Activated T-helper 1 cell treated with anti-CD3 and anti-CD28 coated beads, Interleukin-12 subunit alpha, Interleukin-12 subunit beta, Interleukin-2, Interleukin-4 antibody, amounts not matched to agents 30 ng/mL and 10 ng/mL and 1 ng/mL, durations not matched to agents 14 hours and 24 hours and 36 hours (primary cell): ENCODE measurements around the gene RERG. TPM values are rescaled to one million over a fixed set of nuclear protein-coding genes. Genes with fewer than 3 reads are reported as not detected.
"Not testable (repeated sequence)": the region's sequence is repeated elsewhere in the genome, so short reads cannot be mapped to it uniquely, and the experiment has no call there.

Experiments
- DNase-seq: peaks from one replicate; pipeline ENCODE4 v3.0.0; 2021; ENCODE audit warnings: low spot score
- H3K27ac Mint-ChIP-seq: one replicate; pipeline ENCODE4 v1.8.0; 2021; ENCODE audit warnings: mild to moderate bottlenecking, mixed read lengths
- H3K27me3 Mint-ChIP-seq: one replicate; pipeline ENCODE4 v1.8.0; 2022; ENCODE audit warnings: mild to moderate bottlenecking, moderate library complexity, mixed read lengths; ENCODE audit not compliant: insufficient read depth
- H3K36me3 Mint-ChIP-seq: one replicate; pipeline ENCODE4 v1.8.0; 2021; ENCODE audit warnings: low read depth, mixed read lengths
- H3K4me1 Mint-ChIP-seq: one replicate; pipeline ENCODE4 v1.8.0; 2021; ENCODE audit warnings: low read depth, mixed read lengths
- H3K4me3 Mint-ChIP-seq: one replicate; pipeline ENCODE4 v1.8.0; 2021; ENCODE audit warnings: mild to moderate bottlenecking, moderate library complexity, mixed read lengths
- H3K9me3 Mint-ChIP-seq: one replicate; pipeline ENCODE4 v1.8.0; 2021; ENCODE audit warnings: mixed read lengths
- intact Hi-C: fragments of 100-400 bp; cut with micrococcal nuclease; formaldehyde crosslinking; loops from one replicate; pipeline ENCODE4 v1.15.1; 2024
- total RNA-seq: library from RNA; stranded (reverse); gene quantifications from 2 replicates; pipeline ENCODE4 v1.2.3, GENCODE V29; 2022

Gene RERG
- total RNA-seq, 1 donor from 2014 or later = not detected

DNA sequence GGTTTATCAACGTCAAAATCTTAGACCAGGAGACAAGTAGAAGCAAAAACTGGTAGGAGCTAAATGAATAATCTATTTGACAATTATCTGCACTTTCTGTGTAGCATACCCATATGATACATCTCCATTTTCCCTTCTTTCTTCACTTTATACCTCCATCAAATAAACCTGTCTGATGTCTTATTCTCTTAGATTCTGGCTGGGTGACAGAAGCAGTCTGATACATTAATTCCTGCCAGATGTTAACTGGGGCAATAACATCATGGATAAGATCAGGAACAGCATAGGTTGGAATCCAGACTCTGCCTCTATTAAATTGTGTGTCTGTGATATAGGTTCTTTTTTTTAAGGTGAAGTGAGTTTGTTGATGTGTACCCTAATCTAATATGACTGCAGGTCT is 11.7 kb upstream of the RERG start:
- H3K27ac Mint-ChIP-seq = no peak overlapping the region
- intact Hi-C loops = no loop called here
- H3K4me1 Mint-ChIP-seq = no peaks in the 10 kb centered on the region
- peaks cover 21% of the 10 kb centered on the region for H3K27me3 Mint-ChIP-seq
- DNase-seq = no peak
- H3K9me3 Mint-ChIP-seq = no peaks in the 10 kb centered on the region
- no peaks in the 10 kb centered on the region for H3K36me3 Mint-ChIP-seq
- no peak overlapping the region for H3K4me3 Mint-ChIP-seq

DNA sequence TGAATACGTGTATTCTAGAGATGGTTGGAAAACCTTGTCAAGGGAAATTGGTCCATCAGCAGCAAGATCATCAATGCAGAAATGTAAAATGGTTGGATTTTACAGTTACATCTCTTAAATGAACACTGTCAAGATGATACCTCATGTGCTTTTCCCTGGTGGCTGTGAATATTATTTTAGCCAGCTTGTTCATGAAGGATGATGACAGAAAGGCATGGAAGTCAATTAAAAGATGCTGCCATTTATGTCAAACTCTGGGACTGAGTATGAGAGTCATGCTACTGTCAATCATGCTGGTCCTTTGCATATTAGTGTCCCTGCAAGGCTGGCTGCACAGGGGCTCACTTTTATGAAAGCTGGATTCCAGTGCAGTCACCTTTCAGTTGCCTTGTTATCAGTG is 10.3 kb upstream of the RERG start:
- H3K27ac Mint-ChIP-seq = no peak overlapping the region
- no peaks in the 10 kb centered on the region for H3K36me3 Mint-ChIP-seq
- DNase-seq = no peak
- H3K9me3 Mint-ChIP-seq = no peaks in the 10 kb centered on the region
- H3K27me3 Mint-ChIP-seq = peaks cover 25% of the 10 kb centered on the region
- H3K4me1 Mint-ChIP-seq = no peaks in the 10 kb centered on the region
- intact Hi-C loops = no loop called here
- no peak overlapping the region for H3K4me3 Mint-ChIP-seq

DNA sequence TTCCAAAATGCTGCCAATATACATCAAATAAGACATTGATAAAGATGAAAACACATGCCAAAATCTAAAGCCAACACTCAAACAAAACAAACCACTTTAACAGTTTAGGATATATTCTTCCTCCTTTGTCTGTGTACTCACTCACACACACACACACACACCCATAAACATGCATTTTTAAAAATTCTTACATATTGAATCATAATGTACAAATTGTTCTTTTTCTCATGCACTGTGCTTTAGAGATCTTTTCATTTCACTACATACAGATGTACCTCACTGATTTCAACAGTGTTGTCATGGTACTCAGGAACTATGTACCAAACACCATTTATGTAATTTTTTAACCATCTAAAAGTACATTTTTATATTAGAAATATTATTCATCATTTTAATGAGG is 9.5 kb upstream of the RERG start:
- H3K9me3 Mint-ChIP-seq = no peaks in the 10 kb centered on the region
- H3K36me3 Mint-ChIP-seq = no peaks in the 10 kb centered on the region
- H3K4me3 Mint-ChIP-seq = no peak overlapping the region
- no peaks in the 10 kb centered on the region for H3K4me1 Mint-ChIP-seq
- DNase-seq = no peak
- intact Hi-C loops = no loop called here
- peaks cover 20% of the 10 kb centered on the region for H3K27me3 Mint-ChIP-seq
- H3K27ac Mint-ChIP-seq = no peak overlapping the region

DNA sequence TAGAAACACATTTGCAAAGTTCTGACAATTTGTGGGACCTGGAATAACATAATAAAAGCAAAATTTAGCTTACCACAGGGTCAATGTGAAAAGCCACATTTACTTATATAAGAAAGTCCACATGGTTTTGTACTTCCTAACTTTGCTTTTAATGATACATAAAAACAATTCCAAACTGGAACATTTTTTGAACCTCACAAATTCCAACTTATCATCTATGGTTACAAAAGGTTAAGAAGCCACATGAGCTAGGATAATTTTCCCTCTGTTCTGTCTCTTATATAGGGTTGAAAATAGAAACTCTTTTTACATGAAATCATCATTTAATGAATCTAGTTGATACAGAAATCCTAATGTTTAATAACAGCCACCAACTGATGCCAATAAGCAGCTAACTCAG is 8.9 kb upstream of the RERG start:
- no peak overlapping the region for H3K27ac Mint-ChIP-seq

GRCh38 chr12:15227004-15227679 is 5.9 kb upstream of the RERG start:
- no peak overlapping the region for H3K4me3 Mint-ChIP-seq
- H3K4me1 Mint-ChIP-seq = no peaks in the 10 kb centered on the region
- peaks cover 27% of the 10 kb centered on the region for H3K27me3 Mint-ChIP-seq
- DNase-seq = no peak
- H3K36me3 Mint-ChIP-seq = no peaks in the 10 kb centered on the region
- no peaks in the 10 kb centered on the region for H3K9me3 Mint-ChIP-seq
- H3K27ac Mint-ChIP-seq = no peak overlapping the region
- intact Hi-C loops = loop anchor here (1.0 kb wide), 2 partner anchors 42 to 357 kb away; no protein-coding TSS in a partner anchor

More for the DNA sequence above, 8.9 kb upstream of the RERG start:
- Mint-ChIP-seq H3K4me3 (no peak overlapping the region), H3K36me3 (no peaks in the 10 kb centered on the region), H3K27me3 (peaks cover 20% of the 10 kb centered on the region), H3K9me3 (no peaks in the 10 kb centered on the region), H3K4me1 (no peaks in the 10 kb centered on the region)
- intact Hi-C loops = no loop called here
- no peak for DNase-seq

- H3K36me3 Mint-ChIP-seq, H3K4me1 Mint-ChIP-seq, intact Hi-C loops, H3K27ac Mint-ChIP-seq, H3K9me3 Mint-ChIP-seq, DNase-seq, H3K4me3 Mint-ChIP-seq: not testable (repeated sequence)
- peaks cover 26% of the 10 kb centered on the region for H3K27me3 Mint-ChIP-seq
These were observed 4.6 kb upstream of the RERG start for GRCh38 chr12:15225863-15226218.

- no peak for DNase-seq
- Mint-ChIP-seq H3K4me3 (no peak overlapping the region), H3K27ac (no peak overlapping the region), H3K36me3 (peaks cover 2% of the 10 kb centered on the region), H3K4me1 (no peaks in the 10 kb centered on the region), H3K9me3 (no peaks in the 10 kb centered on the region), H3K27me3 (peaks cover 30% of the 10 kb centered on the region)
- intact Hi-C loops = no loop called here
These were observed 4.1 kb upstream of the RERG start for GRCh38 chr12:15225136-15225862.

DNA sequence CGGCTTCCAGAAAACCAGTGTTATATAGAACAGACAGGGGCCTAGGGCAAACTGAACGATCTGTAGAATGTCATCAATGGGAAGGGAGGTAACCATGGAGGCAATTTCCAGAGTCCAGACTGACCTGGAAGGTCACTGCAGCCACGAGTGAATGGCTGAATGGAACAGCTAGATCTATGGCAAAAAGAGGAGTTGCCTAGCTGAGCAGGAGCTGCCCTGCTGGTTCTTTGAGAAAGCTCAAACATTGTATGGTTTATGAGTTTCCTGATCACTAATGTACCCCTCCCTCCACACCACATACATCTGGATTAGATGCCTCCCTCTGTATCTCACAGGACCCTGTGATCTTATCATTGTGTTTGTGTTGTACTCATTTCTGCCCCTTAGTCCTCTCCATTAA is 1.0 kb upstream of the RERG start:
- H3K4me3 Mint-ChIP-seq = no peak overlapping the region
- no peaks in the 10 kb centered on the region for H3K4me1 Mint-ChIP-seq
- no peaks in the 10 kb centered on the region for H3K9me3 Mint-ChIP-seq
- H3K27me3 Mint-ChIP-seq = peaks cover 35% of the 10 kb centered on the region
- H3K27ac Mint-ChIP-seq = no peak overlapping the region
- intact Hi-C loops = loop anchor here (5.0 kb wide), 1 partner anchor 590 kb away; no protein-coding TSS in a partner anchor
- peaks cover 2% of the 10 kb centered on the region for H3K36me3 Mint-ChIP-seq
- DNase-seq = no peak

- peaks cover 32% of the 10 kb centered on the region for H3K27me3 Mint-ChIP-seq
- H3K36me3 Mint-ChIP-seq = peaks cover 2% of the 10 kb centered on the region
- H3K4me3 Mint-ChIP-seq = no peak overlapping the region
- DNase-seq = no peak
- intact Hi-C loops = loop anchor here (2.0 to 5.0 kb wide), 2 partner anchors 418 to 588 kb away; partner anchors contain the start of genes C12orf60 and WBP11
- H3K4me1 Mint-ChIP-seq = no peaks in the 10 kb centered on the region
- no peak overlapping the region for H3K27ac Mint-ChIP-seq
- no peaks in the 10 kb centered on the region for H3K9me3 Mint-ChIP-seq
These were observed 766 bp downstream of the RERG start for GRCh38 chr12:15220451-15220850.

DNA sequence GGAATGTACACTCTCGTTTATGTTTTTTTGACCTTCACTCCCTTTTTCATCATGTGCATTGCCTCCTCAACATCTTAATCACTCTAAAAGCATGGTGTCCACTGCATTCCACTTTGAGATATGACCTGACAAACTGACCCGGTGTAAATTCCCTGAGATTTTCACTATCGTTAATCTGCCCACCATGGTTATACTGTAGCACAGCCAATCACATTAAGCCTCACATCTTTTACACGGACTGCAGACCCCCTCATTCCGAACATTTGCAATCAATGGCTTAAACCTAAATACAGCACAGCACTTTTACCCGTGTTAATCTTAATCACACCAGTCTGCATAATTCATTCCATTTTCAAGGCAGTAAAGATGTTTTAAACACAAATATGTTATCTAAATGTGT is 2.4 kb downstream of the RERG start:
- intact Hi-C loops = no loop called here
- no peak for DNase-seq
- H3K4me1 Mint-ChIP-seq = no peaks in the 10 kb centered on the region
- H3K9me3 Mint-ChIP-seq = no peaks in the 10 kb centered on the region
- H3K27me3 Mint-ChIP-seq = peaks cover 34% of the 10 kb centered on the region
- H3K27ac Mint-ChIP-seq = no peak overlapping the region
- H3K4me3 Mint-ChIP-seq = no peak overlapping the region
- H3K36me3 Mint-ChIP-seq = peaks cover 2% of the 10 kb centered on the region

GRCh38 chr12:15216036-15216889 is 5.0 kb downstream of the RERG start:
- no peaks in the 10 kb centered on the region for H3K4me1 Mint-ChIP-seq
- no peaks in the 10 kb centered on the region for H3K9me3 Mint-ChIP-seq
- no peak overlapping the region for H3K27ac Mint-ChIP-seq
- DNase-seq = no peak
- H3K4me3 Mint-ChIP-seq = no peak overlapping the region
- peaks cover 2% of the 10 kb centered on the region for H3K36me3 Mint-ChIP-seq
- intact Hi-C loops = no loop called here
- peaks cover 24% of the 10 kb centered on the region for H3K27me3 Mint-ChIP-seq

- no peaks in the 10 kb centered on the region for H3K4me1 Mint-ChIP-seq
- H3K27ac Mint-ChIP-seq = no peak overlapping the region
- peaks cover 19% of the 10 kb centered on the region for H3K27me3 Mint-ChIP-seq
- no peak overlapping the region for H3K4me3 Mint-ChIP-seq
- intact Hi-C loops = no loop called here
- DNase-seq = no peak
- no peaks in the 10 kb centered on the region for H3K9me3 Mint-ChIP-seq
- no peaks in the 10 kb centered on the region for H3K36me3 Mint-ChIP-seq
These were observed 6.2 kb downstream of the RERG start for GRCh38 chr12:15214851-15215601.
